ENCODE data around the gene TRIM8. TPM values are rescaled to one million over a fixed set of nuclear protein-coding genes. Genes with fewer than 3 reads are reported as not detected.

TRIM8 gene
- total and polyA plus RNA-seq, 2 donors (not counting 1 experiment from before 2014, with no cell fraction given), result 44.9 to 74.4 TPM

DNA sequence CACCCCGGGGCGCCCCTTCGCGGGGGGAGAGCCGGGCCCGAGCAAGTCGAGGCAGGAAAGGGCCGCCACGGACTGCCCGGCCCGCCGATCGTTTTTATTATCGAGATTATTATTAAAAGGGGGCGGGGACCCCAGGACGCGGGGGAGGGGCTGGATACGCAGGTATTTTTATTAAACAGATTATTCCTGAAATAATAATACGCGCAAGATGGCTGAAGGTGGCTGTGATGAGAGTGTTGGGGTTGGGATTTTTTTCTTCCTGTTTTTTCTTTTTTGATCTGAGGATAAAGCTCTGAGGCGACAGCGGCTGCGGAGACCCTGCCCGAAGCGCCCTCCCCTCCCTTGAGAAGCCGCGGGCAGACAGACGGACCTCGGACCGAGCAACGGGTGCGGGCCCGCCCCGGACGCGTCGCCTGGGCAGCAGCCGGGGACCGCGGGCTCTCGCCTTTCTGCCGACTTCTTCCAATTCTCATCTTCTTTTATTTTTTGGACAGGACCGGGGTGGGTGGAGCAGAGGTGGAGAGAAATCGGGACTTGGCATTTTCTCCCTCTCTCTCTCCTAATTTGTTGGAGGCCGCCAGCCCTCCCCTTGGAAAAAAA lies 1.4 kb upstream of the TRIM8 start:
- intact Hi-C loops (cut with micrococcal nuclease), result loop anchor here (1.0 to 5.0 kb wide), 7 partner anchors 9 to 1731 kb away; partner anchors contain the start of genes ARL3, HPS6, SFXN2 and SLF2
- under 1% methylated on average over 22 of the region's 45 CpGs for WGBS (ENCODE audit: insufficient coverage)
- Mint-ChIP-seq H3K27me3 (no peaks in the 10 kb centered on the region), H3K9me3 (ENCODE audit: insufficient read depth) (no peaks in the 10 kb centered on the region), H3K4me1 (peaks cover 30% of the 10 kb centered on the region), H3K4me3 (peak overlapping the region; percentile 93), H3K27ac (peak overlapping the region; percentile 96)
- Histone ChIP-seq H3K9me3 (ENCODE audit: control extremely low read depth in 1 of 3, control insufficient read depth in 2 of 3, insufficient read depth in 1 of 3, low read length in 2 of 3) (no peaks in the 10 kb centered on the region), H3K27ac (ENCODE audit: low read length in 2 of 2) (peak overlapping the region; percentile 93 to 97), H3K27me3 (replicated peaks in 1 of 4; ENCODE audit: control extremely low read depth in 1 of 4, control insufficient read depth in 3 of 4, insufficient read depth in 4 of 4, low read length in 3 of 4) (no peaks in the 10 kb centered on the region), H3K79me2 (ENCODE audit: control insufficient read depth, insufficient read depth, low read length) (peaks cover 36% of the 10 kb centered on the region), H3K4me1 (ENCODE audit: control insufficient read depth in 2 of 2, insufficient read depth in 2 of 2, low read length in 2 of 2) (peaks cover 19 to 28% of the 10 kb centered on the region in 2 donors), H4K20me1 (ENCODE audit: control insufficient read depth, insufficient read depth, low read length, poor library complexity, severe bottlenecking) (peaks cover 15% of the 10 kb centered on the region), H3K9ac (ENCODE audit: low read length) (peak overlapping the region; percentile 83), H3K4me2 (replicated peaks; ENCODE audit: low read depth, low read length, poor library complexity, severe bottlenecking) (peak overlapping the region; percentile 94), H3K36me3 (replicated peaks in 1 of 2; ENCODE audit: control extremely low read depth in 1 of 2, control insufficient read depth in 1 of 2, extremely low read depth in 1 of 2, insufficient read depth in 2 of 2, low read length in 1 of 2) (no peaks in the 10 kb centered on the region), H2AFZ (ENCODE audit: insufficient read depth, low read depth, low read length, poor library complexity, severe bottlenecking) (peak overlapping the region; percentile 77), H3K4me3 (ENCODE audit: control extremely low read depth in 1 of 5, extremely low read depth in 1 of 5, insufficient read depth in 1 of 5, low read depth in 2 of 5, low read length in 4 of 5) (peak overlapping the region; percentile 68 to 89 (median 77))
- CTCF ChIA-PET, result interaction anchor here (0.7 to 1.8 kb wide), 4 partner anchors 8 to 958 kb away, joined by 3 to 7 read pairs (median 3); partner anchors contain the start of gene SUFU
- TF ChIP-seq, protein P1, sequence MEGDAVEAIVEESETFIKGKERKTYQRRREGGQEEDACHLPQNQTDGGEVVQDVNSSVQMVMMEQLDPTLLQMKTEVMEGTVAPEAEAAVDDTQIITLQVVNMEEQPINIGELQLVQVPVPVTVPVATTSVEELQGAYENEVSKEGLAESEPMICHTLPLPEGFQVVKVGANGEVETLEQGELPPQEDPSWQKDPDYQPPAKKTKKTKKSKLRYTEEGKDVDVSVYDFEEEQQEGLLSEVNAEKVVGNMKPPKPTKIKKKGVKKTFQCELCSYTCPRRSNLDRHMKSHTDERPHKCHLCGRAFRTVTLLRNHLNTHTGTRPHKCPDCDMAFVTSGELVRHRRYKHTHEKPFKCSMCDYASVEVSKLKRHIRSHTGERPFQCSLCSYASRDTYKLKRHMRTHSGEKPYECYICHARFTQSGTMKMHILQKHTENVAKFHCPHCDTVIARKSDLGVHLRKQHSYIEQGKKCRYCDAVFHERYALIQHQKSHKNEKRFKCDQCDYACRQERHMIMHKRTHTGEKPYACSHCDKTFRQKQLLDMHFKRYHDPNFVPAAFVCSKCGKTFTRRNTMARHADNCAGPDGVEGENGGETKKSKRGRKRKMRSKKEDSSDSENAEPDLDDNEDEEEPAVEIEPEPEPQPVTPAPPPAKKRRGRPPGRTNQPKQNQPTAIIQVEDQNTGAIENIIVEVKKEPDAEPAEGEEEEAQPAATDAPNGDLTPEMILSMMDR (IDR thresholded peaks at IDR 0.05), result no peak
- no peak for TF ChIP-seq EZH2 (IDR thresholded peaks at IDR 0.05; ENCODE audit: borderline replicate concordance, insufficient read depth, low read depth, low read length, poor library complexity, severe bottlenecking)
- POLR2A ChIA-PET, result interaction anchor here (0.6 to 2.1 kb wide), 8 partner anchors 9 to 725 kb away, joined by 3 to 13 read pairs (median 4); partner anchors contain the start of genes ARL3, LDB1, NFKB2 and SFXN2
- DNase-seq, result peak; percentile 77
- no peak for ATAC-seq (ENCODE audit: low read depth)
